ENCODE measurements around the gene BEST4.

BEST4 gene

GRCh38 chr1:44792736-44793502, 4.9 kb upstream of the BEST4 start:
- no peak for DNase-seq (ENCODE audit: low read depth)
- TF ChIP-seq MYC (IDR thresholded peaks at IDR 0.05; ENCODE audit: low read depth, low read length), result no peak
- TF ChIP-seq CTCF (IDR thresholded peaks at IDR 0.05; ENCODE audit: low read depth, low read length), result no peak
- TF ChIP-seq MAX (IDR thresholded peaks at IDR 0.05; ENCODE audit: low read depth, low read length), result no peak
- no peak for TF ChIP-seq POLR2A (IDR thresholded peaks at IDR 0.05; ENCODE audit: extremely low read depth, insufficient read length)
- H3K4me3 ChIP-seq (ENCODE audit: low read depth, low read length), result no peak overlapping the region

- no peak for DNase-seq (ENCODE audit: low read depth)
- no peak overlapping the region for H3K4me3 ChIP-seq (ENCODE audit: low read depth, low read length)
- no peak for TF ChIP-seq MYC (IDR thresholded peaks at IDR 0.05; ENCODE audit: low read depth, low read length)
- TF ChIP-seq MAX (IDR thresholded peaks at IDR 0.05; ENCODE audit: low read depth, low read length), result no peak
- no peak for TF ChIP-seq POLR2A (IDR thresholded peaks at IDR 0.05; ENCODE audit: extremely low read depth, insufficient read length)
- no peak for TF ChIP-seq CTCF (IDR thresholded peaks at IDR 0.05; ENCODE audit: low read depth, low read length)
These were observed 3.2 kb upstream of the BEST4 start for GRCh38 chr1:44790968-44791801.

GRCh38 chr1:44787506-44787905, 464 bp downstream of the BEST4 start:
- DNase-seq (ENCODE audit: low read depth), result no peak
- no peak overlapping the region for H3K4me3 ChIP-seq (ENCODE audit: low read depth, low read length)
- TF ChIP-seq CTCF (IDR thresholded peaks at IDR 0.05; ENCODE audit: low read depth, low read length), result no peak
- no peak for TF ChIP-seq POLR2A (IDR thresholded peaks at IDR 0.05; ENCODE audit: extremely low read depth, insufficient read length)
- no peak for TF ChIP-seq MAX (IDR thresholded peaks at IDR 0.05; ENCODE audit: low read depth, low read length)
- no peak for TF ChIP-seq MYC (IDR thresholded peaks at IDR 0.05; ENCODE audit: low read depth, low read length)

GRCh38 chr1:44786841-44787426, 1.0 kb downstream of the BEST4 start:
- no peak overlapping the region for H3K4me3 ChIP-seq (ENCODE audit: low read depth, low read length)
- DNase-seq (ENCODE audit: low read depth), result no peak
- TF ChIP-seq CTCF (IDR thresholded peaks at IDR 0.05; ENCODE audit: low read depth, low read length) (no peak), MAX (IDR thresholded peaks at IDR 0.05; ENCODE audit: low read depth, low read length) (no peak), POLR2A (IDR thresholded peaks at IDR 0.05; ENCODE audit: extremely low read depth, insufficient read length) (no peak), MYC (IDR thresholded peaks at IDR 0.05; ENCODE audit: low read depth, low read length) (no peak)

GRCh38 chr1:44786138-44786840, 1.7 kb downstream of the BEST4 start:
- no peak overlapping the region for H3K4me3 ChIP-seq (ENCODE audit: low read depth, low read length)
- TF ChIP-seq CTCF (IDR thresholded peaks at IDR 0.05; ENCODE audit: low read depth, low read length) (peak; percentile 74), MYC (IDR thresholded peaks at IDR 0.05; ENCODE audit: low read depth, low read length) (no peak), POLR2A (IDR thresholded peaks at IDR 0.05; ENCODE audit: extremely low read depth, insufficient read length) (no peak), MAX (IDR thresholded peaks at IDR 0.05; ENCODE audit: low read depth, low read length) (no peak)
- DNase-seq (ENCODE audit: low read depth), result peak; percentile 53
